GM19238 (cell line): ENCODE data around the gene TRIM62.
"Not testable (repeated sequence)": the region's sequence is repeated elsewhere in the genome, so short reads cannot be mapped to it uniquely, and the experiment has no call there.

Experiments used
- DNase-seq: peaks from one replicate; pipeline ENCODE4 v3.0.0; 2011; ENCODE audit warnings: low spot score; ENCODE audit not compliant: insufficient read length

The TRIM62 gene

GRCh38 chr1:33140153-33141149, 41.4 kb downstream of the TRIM62 start:
- no peak for DNase-seq

GRCh38 chr1:33137800-33138199, 44.0 kb downstream of the TRIM62 start:
- DNase-seq = no peak

- not testable (repeated sequence) for DNase-seq
Observed at GRCh38 chr1:33136041-33136440, 45.8 kb downstream of the TRIM62 start.

GRCh38 chr1:33133478-33134105, 48.3 kb downstream of the TRIM62 start:
- no peak for DNase-seq

- no peak for DNase-seq
Observed at GRCh38 chr1:33132549-33132948, 49.3 kb downstream of the TRIM62 start.

- no peak for DNase-seq
Observed at GRCh38 chr1:33131191-33131590, 50.7 kb downstream of the TRIM62 start.

- no peak for DNase-seq
Observed at GRCh38 chr1:33130297-33130696, 51.5 kb downstream of the TRIM62 start.

GRCh38 chr1:33128781-33129180, 53.1 kb downstream of the TRIM62 start:
- no peak for DNase-seq

GRCh38 chr1:33127001-33127823, 54.6 kb downstream of the TRIM62 start:
- DNase-seq = peak; percentile 94

GRCh38 chr1:33126411-33127000, 55.3 kb downstream of the TRIM62 start:
- DNase-seq = no peak

- DNase-seq = not testable (repeated sequence)
Observed at GRCh38 chr1:33124647-33125046, 57.2 kb downstream of the TRIM62 start.

- DNase-seq = no peak
Observed at GRCh38 chr1:33123266-33123665, 58.6 kb downstream of the TRIM62 start.

- no peak for DNase-seq
Observed at GRCh38 chr1:33122483-33123178, 59.2 kb downstream of the TRIM62 start.

- DNase-seq = no peak
Observed at GRCh38 chr1:33121728-33122127, 60.1 kb downstream of the TRIM62 start.

GRCh38 chr1:33120436-33121231, 61.2 kb downstream of the TRIM62 start:
- DNase-seq = no peak

GRCh38 chr1:33119532-33120217, 62.2 kb downstream of the TRIM62 start:
- no peak for DNase-seq

- no peak for DNase-seq
Observed at GRCh38 chr1:33119050-33119449, 62.8 kb downstream of the TRIM62 start.

- DNase-seq = no peak
Observed at GRCh38 chr1:33118274-33118673, 63.6 kb downstream of the TRIM62 start.

- no peak for DNase-seq
Observed at GRCh38 chr1:33117440-33118085, 64.3 kb downstream of the TRIM62 start.
